Natural killer cell (primary cell): Measurements from ENCODE around the gene BMF. TPM values are rescaled to one million over a fixed set of nuclear protein-coding genes. Genes with fewer than 3 reads are reported as not detected.

Source experiments
- ATAC-seq, 3 donors: fragments of 150-1000 bp in 2 of 3; fragments of 200-7000 bp in 1 of 3; cut with Tn5 transposase; 1 replicate in 1 of 3; 2 replicates in 2 of 3; pipeline ENCODE4 v1.10.0; 2021; ENCODE audit warnings: mild to moderate bottlenecking in 2 of 3, moderate library complexity in 2 of 3
- DNase-seq, 2 donors: peaks; one replicate each; pipeline versions ENCODE4 v3.0.0 to v3.0.0-alpha.2; 2013 to 2021; ENCODE audit warnings: mixed read lengths in 1 of 2
- H3K27ac ChIP-seq: one replicate; pipeline ENCODE4 v1.5.1; 2013; ENCODE audit warnings: mild to moderate bottlenecking, low read length
- H3K27me3 ChIP-seq: one replicate; pipeline ENCODE4 v1.6.1; 2013; ENCODE audit warnings: low read length; ENCODE audit not compliant: control insufficient read depth, insufficient read depth
- H3K36me3 ChIP-seq: one replicate; pipeline ENCODE4 v1.6.1; 2013; ENCODE audit warnings: low read length; ENCODE audit not compliant: control insufficient read depth, insufficient read depth
- H3K4me1 ChIP-seq: one replicate; pipeline ENCODE4 v1.6.1; 2013; ENCODE audit warnings: low read length; ENCODE audit not compliant: control insufficient read depth, insufficient read depth
- H3K4me3 ChIP-seq: one replicate; pipeline ENCODE4 v1.5.1; 2013; ENCODE audit warnings: low read length
- H3K9me3 ChIP-seq: one replicate; pipeline ENCODE4 v1.6.1; 2013; ENCODE audit warnings: low read length; ENCODE audit not compliant: control insufficient read depth, insufficient read depth
- H3K27ac Mint-ChIP-seq, 2 donors: one replicate each; pipeline ENCODE4 v1.8.0; 2022; ENCODE audit warnings: mild to moderate bottlenecking in 2 of 2, mixed read lengths in 2 of 2, moderate library complexity in 1 of 2
- H3K27me3 Mint-ChIP-seq, 2 donors: one replicate each; pipeline ENCODE4 v1.8.0; 2022; ENCODE audit warnings: low read depth in 2 of 2, mixed read lengths in 2 of 2
- H3K36me3 Mint-ChIP-seq: one replicate; pipeline ENCODE4 v1.8.0; 2022; ENCODE audit warnings: mixed read lengths
- H3K4me1 Mint-ChIP-seq, 2 donors: one replicate each; pipeline ENCODE4 v1.8.0; 2022; ENCODE audit warnings: mixed read lengths in 2 of 2
- H3K4me3 Mint-ChIP-seq: one replicate; pipeline ENCODE4 v1.8.0; 2022; ENCODE audit warnings: mild to moderate bottlenecking, moderate library complexity, mixed read lengths
- H3K9me3 Mint-ChIP-seq, 2 donors: one replicate each; pipeline ENCODE4 v1.8.0; 2022; ENCODE audit warnings: mixed read lengths in 2 of 2
- CTCF ChIP-seq: fragments of 200-600 bp; IDR thresholded peaks from one replicate; pipeline ENCODE4 v1.8.0; 2022; ENCODE audit warnings: antibody characterized with exemption
- WGBS: methylation state at CpG from one replicate; pipeline ENCODE4 v1.1.7; 2013; ENCODE audit warnings: missing lambda C conversion rate; ENCODE audit not compliant: insufficient coverage; 5-methylcytosine and 5-hydroxymethylcytosine counted together
- intact Hi-C: fragments of 100-400 bp; cut with micrococcal nuclease; formaldehyde crosslinking; loops from one replicate; pipeline ENCODE4 v1.14.2; 2022
- total RNA-seq, 4 donors: library from RNA; stranded (reverse); fragments of 120-200 nt in 1 of 4; gene quantifications; one replicate each; pipeline versions ENCODE4 v1.2.3 to v1.2.4, GENCODE V29; 2013 to 2022

BMF gene
- total RNA-seq, 3 donors from 2014 or later (not counting 1 experiment from before 2014, with no cell fraction given), result 7.6 to 10.5 (median 9.8) TPM

- no peaks in the 10 kb centered on the region for H3K36me3 Mint-ChIP-seq
- H3K27me3 Mint-ChIP-seq, result peaks cover 0 to 2% of the 10 kb centered on the region in 2 donors
- no peak overlapping the region for H3K4me3 Mint-ChIP-seq
- Histone ChIP-seq H3K27me3 (no peaks in the 10 kb centered on the region), H3K27ac (peak overlapping the region; percentile 34), H3K9me3 (no peaks in the 10 kb centered on the region), H3K36me3 (no peaks in the 10 kb centered on the region), H3K4me3 (no peak overlapping the region), H3K4me1 (peaks cover 64% of the 10 kb centered on the region)
- no peak for DNase-seq
- intact Hi-C loops, result no loop called here
- no peak for TF ChIP-seq CTCF
- H3K4me1 Mint-ChIP-seq, result peaks cover 10 to 11% of the 10 kb centered on the region in 2 donors
- H3K9me3 Mint-ChIP-seq, result no peaks in the 10 kb centered on the region
- peak overlapping the region in 1 of 2 donors; percentile 30 for H3K27ac Mint-ChIP-seq
- no peak for ATAC-seq
- WGBS, result 92% methylated on average over 7 of the region's 8 CpGs
Observed at GRCh38 chr15:40096094-40096891, 12.4 kb downstream of the BMF start.

- Mint-ChIP-seq H3K36me3 (no peaks in the 10 kb centered on the region), H3K9me3 (no peaks in the 10 kb centered on the region), H3K4me1 (peaks cover 5 to 9% of the 10 kb centered on the region in 2 donors), H3K4me3 (no peak overlapping the region), H3K27me3 (no peaks in the 10 kb centered on the region), H3K27ac (no peak overlapping the region)
- peak overlapping the region; percentile 34 for H3K27ac ChIP-seq
- H3K36me3 ChIP-seq, result no peaks in the 10 kb centered on the region
- no peaks in the 10 kb centered on the region for H3K27me3 ChIP-seq
- no peak for ATAC-seq
- DNase-seq, result no peak
- peaks cover 58% of the 10 kb centered on the region for H3K4me1 ChIP-seq
- TF ChIP-seq CTCF, result no peak
- WGBS, result 81% methylated on average over 8 of the region's 9 CpGs
- H3K9me3 ChIP-seq, result no peaks in the 10 kb centered on the region
- H3K4me3 ChIP-seq, result no peak overlapping the region
- intact Hi-C loops, result no loop called here
Observed at GRCh38 chr15:40095371-40096093, 13.1 kb downstream of the BMF start.

- Histone ChIP-seq H3K27ac (peak overlapping the region; percentile 5), H3K36me3 (no peaks in the 10 kb centered on the region), H3K9me3 (no peaks in the 10 kb centered on the region), H3K4me1 (peaks cover 46% of the 10 kb centered on the region), H3K4me3 (no peak overlapping the region), H3K27me3 (no peaks in the 10 kb centered on the region)
- H3K27me3 Mint-ChIP-seq, result no peaks in the 10 kb centered on the region
- H3K27ac Mint-ChIP-seq, result no peak overlapping the region
- TF ChIP-seq CTCF, result no peak
- WGBS, result 91% methylated on average over 4 of the region's 4 CpGs
- no peaks in the 10 kb centered on the region for H3K9me3 Mint-ChIP-seq
- DNase-seq, result no peak
- H3K4me1 Mint-ChIP-seq, result peaks cover 5 to 9% of the 10 kb centered on the region in 2 donors
- H3K36me3 Mint-ChIP-seq, result no peaks in the 10 kb centered on the region
- intact Hi-C loops, result no loop called here
- no peak for ATAC-seq
- no peak overlapping the region for H3K4me3 Mint-ChIP-seq
Observed at GRCh38 chr15:40094156-40094555, 14.5 kb downstream of the BMF start.
